Muscle of leg (tissue), 11 donors: ENCODE results near the gene KATNAL1. TPM values are rescaled to one million over a fixed set of nuclear protein-coding genes. Genes with fewer than 3 reads are reported as not detected.

Source experiments
- DNase-seq: peaks from one replicate; pipeline ENCODE4 v3.0.0; 2013
- H3K27ac ChIP-seq: one replicate; pipeline ENCODE4 v1.5.1; 2013; ENCODE audit warnings: mild to moderate bottlenecking, low read length, control low read depth
- H3K27me3 ChIP-seq: one replicate; pipeline ENCODE4 v1.6.1; 2013; ENCODE audit warnings: low read length; ENCODE audit not compliant: control insufficient read depth, insufficient read depth
- H3K36me3 ChIP-seq: one replicate; pipeline ENCODE4 v1.6.1; 2013; ENCODE audit warnings: low read length; ENCODE audit not compliant: control insufficient read depth, insufficient read depth
- H3K4me1 ChIP-seq: one replicate; pipeline ENCODE4 v1.6.1; 2013; ENCODE audit warnings: low read length; ENCODE audit not compliant: control insufficient read depth, insufficient read depth
- H3K4me3 ChIP-seq: one replicate; pipeline ENCODE4 v1.5.1; 2013; ENCODE audit warnings: low read length, control low read depth
- H3K9me3 ChIP-seq: replicated peaks from 2 replicates; pipeline ENCODE4 v1.6.1; 2013; ENCODE audit warnings: low read depth, low read length; ENCODE audit not compliant: control insufficient read depth
- WGBS: methylation state at CpG from one replicate; pipeline ENCODE4 v1.1.5; 2013; ENCODE audit warnings: missing lambda C conversion rate; ENCODE audit not compliant: insufficient coverage; 5-methylcytosine and 5-hydroxymethylcytosine counted together
- polyA plus RNA-seq, 8 donors: library from polyadenylated mRNA; unstranded; fragments of 120-200 nt; gene quantifications; one replicate each; pipeline versions ENCODE4 v1.2.1 to v1.2.3, GENCODE V29; 2013; ENCODE audit warnings: inconsistent platforms in 1 of 8, low replicate concordance in 1 of 8; ENCODE audit not compliant: insufficient read length in 8 of 8, insufficient read depth in 1 of 8
- total RNA-seq: library from RNA; stranded (reverse); fragments of 120-200 nt; gene quantifications from one replicate; pipeline ENCODE4 v1.2.4, GENCODE V29; 2013

KATNAL1 gene
- total and polyA plus RNA-seq, 9 donors, result 7.8 to 22.2 (median 11.7) TPM

DNA sequence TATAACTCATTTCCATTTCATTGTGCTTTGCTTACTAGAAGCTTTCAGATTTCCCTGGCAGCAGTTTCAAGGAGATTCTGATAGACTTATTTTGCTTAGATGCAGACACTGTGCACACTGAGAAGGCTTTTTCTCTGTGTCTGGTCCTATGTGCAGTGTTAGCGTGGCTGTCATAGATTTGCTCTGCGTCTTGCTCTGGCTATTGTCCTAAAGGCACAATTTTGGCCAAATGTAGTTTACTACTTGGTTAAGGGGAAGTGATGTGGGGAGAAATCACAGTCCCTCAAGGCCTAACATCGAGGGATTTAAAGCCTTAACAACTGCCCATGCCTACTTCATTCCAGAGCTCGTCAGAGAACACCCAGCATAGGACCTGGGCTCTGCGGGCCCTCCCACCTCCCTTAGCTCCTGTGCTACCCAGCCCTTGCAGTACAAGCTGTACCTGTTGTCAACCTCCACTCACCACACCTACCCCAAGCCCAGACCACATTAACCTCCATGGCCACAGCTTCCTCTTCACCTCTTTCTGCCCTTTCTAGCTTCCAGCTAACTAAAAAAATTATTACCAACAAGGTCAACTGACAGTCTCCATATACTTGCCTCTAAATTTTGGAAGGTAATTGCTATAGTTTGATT lies 38.9 kb upstream of the KATNAL1 start:
- peaks cover 11% of the 10 kb centered on the region for H3K4me1 ChIP-seq
- H3K27ac ChIP-seq, result no peak overlapping the region
- H3K36me3 ChIP-seq, result no peaks in the 10 kb centered on the region
- no peaks in the 10 kb centered on the region for H3K9me3 ChIP-seq
- WGBS, result 81% methylated on average over 3 of the region's 5 CpGs
- H3K27me3 ChIP-seq, result no peaks in the 10 kb centered on the region
- no peak overlapping the region for H3K4me3 ChIP-seq
- no peak for DNase-seq

DNA sequence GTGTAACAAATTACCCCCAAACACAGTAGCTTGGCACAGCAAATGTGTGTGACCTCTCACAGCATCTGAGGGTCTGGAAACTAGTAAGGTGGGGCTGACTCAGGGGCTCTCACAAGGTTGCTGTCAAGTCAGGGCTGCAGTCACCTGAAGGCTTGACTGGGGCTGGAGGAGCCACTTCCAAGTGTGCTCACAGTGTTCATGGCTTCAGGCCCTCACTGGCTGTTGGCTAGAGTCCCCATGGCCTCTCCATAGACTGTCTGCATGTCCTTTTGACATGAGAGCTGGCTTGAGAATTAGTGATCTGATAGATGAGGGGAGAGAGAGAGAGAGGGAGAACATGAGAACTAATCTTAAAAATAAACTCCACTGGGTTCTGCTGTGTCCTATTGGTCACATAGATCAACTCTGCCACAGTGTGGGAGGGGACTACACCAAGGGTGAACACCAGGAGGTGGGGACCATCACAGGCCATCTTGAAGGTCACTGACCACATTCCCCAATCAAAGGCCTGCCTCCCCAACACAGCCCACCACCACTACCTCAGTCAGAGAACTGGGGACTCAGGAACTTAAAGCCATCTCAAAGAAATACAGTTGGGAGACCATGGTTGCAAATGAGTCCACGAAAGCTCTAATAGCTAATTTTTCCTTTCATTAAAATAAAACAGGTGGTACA lies 38.2 kb upstream of the KATNAL1 start:
- H3K36me3 ChIP-seq, result no peaks in the 10 kb centered on the region
- no peak overlapping the region for H3K4me3 ChIP-seq
- DNase-seq, result no peak
- peaks cover 15% of the 10 kb centered on the region for H3K4me1 ChIP-seq
- no peaks in the 10 kb centered on the region for H3K9me3 ChIP-seq
- WGBS, result no CpG with 5 or more reads among the region's 1 CpG
- H3K27me3 ChIP-seq, result no peaks in the 10 kb centered on the region
- no peak overlapping the region for H3K27ac ChIP-seq

DNA sequence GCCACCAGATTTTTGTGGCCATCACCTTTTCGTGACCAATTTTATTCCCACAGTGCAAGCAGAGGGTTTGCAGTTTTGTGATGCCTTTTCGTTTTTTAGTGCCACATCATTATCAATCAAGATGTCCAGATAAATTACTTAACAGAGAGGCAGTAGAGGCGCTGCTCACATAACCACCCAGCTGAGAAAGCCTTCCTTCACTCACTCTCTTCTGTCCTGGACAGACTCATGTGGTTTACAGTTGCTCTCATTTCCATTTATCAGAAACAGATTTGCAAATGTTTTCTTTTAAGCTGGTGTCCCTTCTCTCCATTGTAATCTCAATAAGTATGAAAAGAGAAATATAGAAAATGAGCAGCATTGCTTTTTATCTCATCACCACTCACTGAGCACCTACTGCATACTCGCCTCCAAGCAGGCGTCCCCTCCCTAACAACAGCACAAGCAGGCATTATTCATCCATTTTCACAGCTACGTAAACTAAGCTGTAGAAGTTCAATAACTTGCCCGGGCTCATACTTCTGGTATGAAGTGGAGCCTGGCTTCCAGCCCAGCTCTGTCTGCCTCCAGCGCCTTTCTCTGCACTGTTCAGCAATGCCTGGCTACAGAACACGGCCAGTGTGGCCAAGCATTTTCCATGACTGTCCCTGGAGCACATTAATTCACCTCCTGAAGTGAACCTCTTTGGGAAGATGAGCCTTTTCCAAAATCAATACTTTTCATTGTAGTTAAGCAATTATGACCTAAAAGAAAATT lies 34.6 kb upstream of the KATNAL1 start:
- WGBS, result 16% methylated on average over 7 of the region's 9 CpGs
- Histone ChIP-seq H3K4me3 (no peak overlapping the region), H3K27ac (peak overlapping the region; percentile 84)

DNA sequence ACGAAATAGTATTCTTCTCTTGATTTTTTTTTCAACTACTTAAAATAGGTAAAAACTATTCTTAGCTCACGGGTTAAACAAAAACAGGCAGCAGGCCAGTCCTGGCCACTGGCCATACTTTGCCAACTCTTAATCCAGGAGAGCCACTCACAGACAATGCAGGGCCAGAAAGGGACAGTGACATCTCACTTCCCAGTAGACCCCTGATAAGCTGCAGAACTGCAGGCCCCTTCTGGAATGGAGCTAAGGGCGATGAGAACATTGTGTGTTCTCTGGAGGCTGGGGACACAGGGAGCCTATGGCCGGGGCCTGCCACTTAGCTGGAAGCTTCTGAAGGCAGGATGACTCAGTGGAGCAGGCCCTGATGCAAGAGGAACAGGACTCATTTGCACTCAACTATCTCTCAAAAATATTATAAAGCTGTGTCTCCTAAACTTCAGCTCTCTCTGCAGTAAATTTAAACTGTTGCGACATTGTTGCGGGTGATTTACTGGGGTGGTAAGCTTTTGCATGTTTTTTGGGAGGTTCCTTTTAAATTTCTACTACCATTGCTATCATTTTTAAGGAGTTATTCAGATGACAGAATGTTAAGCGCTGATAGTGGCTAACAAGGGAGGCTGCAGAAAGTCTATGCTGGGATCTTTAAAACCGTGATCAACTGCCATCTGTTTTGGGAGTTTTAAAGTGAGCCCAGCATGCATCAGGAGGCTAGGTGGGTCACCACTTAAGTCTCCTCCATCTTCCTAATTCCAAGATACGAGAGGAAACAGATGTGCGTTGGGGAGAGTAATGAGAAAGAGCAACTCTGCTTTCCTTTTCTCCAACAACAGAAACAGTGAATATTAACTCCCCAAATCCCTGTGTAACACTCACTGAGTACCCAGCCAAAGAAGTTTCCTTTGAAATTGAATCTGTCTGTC lies 33.2 kb upstream of the KATNAL1 start:
- Histone ChIP-seq H3K4me1 (peaks cover 27% of the 10 kb centered on the region), H3K27me3 (no peaks in the 10 kb centered on the region), H3K9me3 (no peaks in the 10 kb centered on the region), H3K36me3 (no peaks in the 10 kb centered on the region), H3K4me3 (no peak overlapping the region), H3K27ac (peak overlapping the region; percentile 84)
- DNase-seq, result peak; percentile 93
- WGBS, result no CpG with 5 or more reads among the region's 10 CpGs

More for the DNA sequence above, 34.6 kb upstream of the KATNAL1 start:
- H3K36me3 ChIP-seq, result no peaks in the 10 kb centered on the region
- H3K9me3 ChIP-seq, result no peaks in the 10 kb centered on the region
- peak; percentile 97 for DNase-seq
- H3K4me1 ChIP-seq, result peaks cover 27% of the 10 kb centered on the region
- H3K27me3 ChIP-seq, result no peaks in the 10 kb centered on the region

DNA sequence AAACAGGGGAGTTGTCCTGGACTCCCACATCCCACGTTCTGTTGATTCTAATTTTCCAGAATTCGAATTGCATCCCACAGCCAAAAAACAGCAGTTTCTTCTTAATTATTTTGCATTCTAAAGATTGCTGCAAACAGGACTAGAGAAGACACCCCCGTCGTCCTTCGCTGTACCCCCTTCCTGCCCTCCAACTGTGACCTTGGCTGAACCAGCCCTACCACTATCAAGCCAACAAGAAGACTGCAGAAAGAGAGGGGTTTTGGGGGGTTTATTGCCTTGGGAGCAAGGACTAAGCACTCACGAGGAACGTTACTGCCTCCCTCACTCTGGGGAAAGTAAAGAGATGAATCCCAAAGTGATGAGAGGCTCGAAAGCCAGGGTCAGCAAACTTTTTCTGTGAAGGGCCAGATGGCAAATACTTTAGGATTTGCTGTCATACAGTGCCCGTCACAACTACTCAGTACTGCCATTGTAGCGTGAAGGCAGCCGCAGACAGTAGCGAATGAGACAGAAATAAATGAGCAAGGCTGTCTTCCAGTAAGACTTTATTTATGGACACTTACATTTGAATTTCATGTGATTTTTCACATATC lies 32.5 kb upstream of the KATNAL1 start:
- H3K9me3 ChIP-seq, result no peaks in the 10 kb centered on the region
- H3K27ac ChIP-seq, result peak overlapping the region; percentile 84
- H3K4me1 ChIP-seq, result peaks cover 27% of the 10 kb centered on the region
- no peak overlapping the region for H3K4me3 ChIP-seq
- no peaks in the 10 kb centered on the region for H3K27me3 ChIP-seq
- DNase-seq, result peak; percentile 43
- WGBS, result 55% methylated on average over 3 of the region's 12 CpGs
- no peaks in the 10 kb centered on the region for H3K36me3 ChIP-seq

DNA sequence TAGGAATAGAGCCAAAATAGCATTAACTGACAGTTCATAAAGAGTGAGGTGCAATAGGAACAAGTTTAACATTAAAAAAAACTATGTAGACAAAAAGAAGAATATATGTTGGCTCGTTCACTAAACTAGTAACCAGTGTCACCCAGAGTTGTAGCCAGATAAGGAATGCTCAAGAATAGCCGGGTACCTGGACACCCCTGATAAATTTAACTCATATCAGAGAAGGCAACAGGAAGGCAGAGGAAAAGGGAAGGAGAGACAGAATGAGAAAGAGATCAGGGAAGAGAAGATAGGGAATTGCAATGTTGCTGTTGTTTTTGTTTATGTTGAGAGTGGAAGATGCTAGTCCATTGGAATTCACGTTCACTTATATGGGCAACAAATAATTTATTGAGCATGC lies 31.6 kb upstream of the KATNAL1 start:
- DNase-seq, result no peak
- no peak overlapping the region for H3K4me3 ChIP-seq
- no peaks in the 10 kb centered on the region for H3K36me3 ChIP-seq
- no peaks in the 10 kb centered on the region for H3K27me3 ChIP-seq
- peaks cover 27% of the 10 kb centered on the region for H3K4me1 ChIP-seq
- no peak overlapping the region for H3K27ac ChIP-seq
- WGBS, result 86% methylated on average over 1 of the region's 3 CpGs
- no peaks in the 10 kb centered on the region for H3K9me3 ChIP-seq

DNA sequence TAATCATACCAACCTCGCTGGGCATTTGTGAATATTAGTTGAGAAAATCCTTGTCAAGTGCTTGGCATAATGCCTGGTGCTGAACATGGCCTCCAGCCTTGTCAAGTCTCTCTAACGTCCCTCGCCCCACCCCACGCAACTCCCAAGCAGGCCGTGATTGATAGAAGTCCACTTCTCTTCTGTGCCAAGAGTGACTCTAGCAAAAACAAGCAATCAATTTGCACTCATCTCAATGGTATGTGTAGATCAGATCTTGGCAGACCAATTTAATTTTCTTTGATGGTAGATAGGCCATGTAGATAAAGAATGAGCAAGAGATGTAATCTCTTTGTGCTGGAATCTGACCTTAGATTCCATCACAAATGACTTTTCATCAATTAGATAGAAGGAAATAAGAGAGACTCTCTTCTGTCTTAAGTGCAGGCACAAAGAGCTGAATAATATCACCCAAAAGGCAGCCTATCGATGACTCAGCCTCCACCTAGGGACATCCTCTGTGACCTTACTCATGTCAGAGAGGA lies 31.0 kb upstream of the KATNAL1 start:
- peak; percentile 21 for DNase-seq
- H3K9me3 ChIP-seq, result no peaks in the 10 kb centered on the region
- H3K27me3 ChIP-seq, result no peaks in the 10 kb centered on the region
- WGBS, result 84% methylated on average over 2 of the region's 6 CpGs
- H3K36me3 ChIP-seq, result no peaks in the 10 kb centered on the region
- H3K4me3 ChIP-seq, result no peak overlapping the region
- peaks cover 27% of the 10 kb centered on the region for H3K4me1 ChIP-seq
- H3K27ac ChIP-seq, result no peak overlapping the region

DNA sequence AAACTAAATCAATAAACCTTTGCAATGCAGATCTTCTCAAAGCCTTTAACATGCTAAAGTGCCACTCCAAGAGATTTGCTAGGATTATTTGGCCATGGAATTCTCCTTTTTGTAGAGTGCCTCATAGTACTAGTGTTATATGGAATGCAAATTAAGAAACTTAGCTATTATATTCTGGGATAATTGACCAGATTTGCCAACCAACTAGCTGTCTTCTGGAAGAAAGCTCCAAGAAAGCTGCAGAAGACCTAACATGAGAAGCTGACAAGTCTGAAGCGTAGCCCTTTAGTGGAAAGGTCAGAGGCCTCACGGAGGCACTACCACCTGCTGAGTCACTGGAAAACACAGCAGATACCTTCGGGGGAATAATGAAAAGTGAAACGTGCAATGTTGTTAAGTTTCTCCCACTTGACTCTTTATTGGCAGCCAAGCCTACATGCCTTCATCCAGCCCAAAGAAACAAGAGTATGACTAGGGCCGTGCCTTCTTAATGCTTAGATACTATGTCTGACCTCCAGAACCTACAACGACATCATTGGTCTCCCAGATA lies 29.8 kb upstream of the KATNAL1 start:
- Histone ChIP-seq H3K27ac (no peak overlapping the region), H3K4me1 (peaks cover 23% of the 10 kb centered on the region), H3K9me3 (no peaks in the 10 kb centered on the region), H3K27me3 (no peaks in the 10 kb centered on the region), H3K36me3 (no peaks in the 10 kb centered on the region), H3K4me3 (no peak overlapping the region)
- 74% methylated on average over 3 of the region's 6 CpGs for WGBS
- DNase-seq, result no peak

DNA sequence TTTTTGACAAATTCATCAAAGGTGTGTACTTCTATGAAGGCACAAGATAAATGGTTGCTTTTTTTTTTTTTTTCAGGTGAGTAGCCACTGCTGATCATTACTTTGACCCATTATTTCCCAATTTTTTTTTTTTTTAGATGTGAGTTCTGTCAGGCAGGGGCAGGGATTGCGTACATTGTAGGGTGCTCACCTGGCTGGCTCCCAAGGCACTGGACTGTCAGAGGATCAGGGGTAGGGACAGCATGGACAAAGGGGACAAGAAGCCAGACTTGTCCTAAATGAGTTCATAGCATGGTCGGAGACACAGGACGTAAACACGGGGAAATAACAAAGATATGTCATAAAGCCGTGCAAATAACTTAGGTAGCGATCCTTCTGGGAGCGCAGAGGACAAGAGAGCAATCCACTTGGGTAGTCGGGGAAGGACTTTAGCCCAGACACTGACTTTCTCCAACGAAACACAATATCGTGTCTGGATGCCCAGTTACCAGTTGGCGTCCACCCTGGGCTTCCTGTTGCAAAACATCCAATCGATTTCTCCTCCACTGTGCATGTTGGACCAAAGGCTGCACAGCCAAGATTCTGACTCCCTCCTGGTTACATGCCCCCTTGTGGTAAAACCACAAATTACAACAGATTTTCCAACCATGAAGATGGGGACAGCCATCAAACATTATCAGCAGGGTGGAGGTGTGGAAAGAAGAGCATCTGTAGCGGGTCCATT lies 27.5 kb upstream of the KATNAL1 start:
- Histone ChIP-seq H3K27me3 (no peaks in the 10 kb centered on the region), H3K4me1 (peaks cover 5% of the 10 kb centered on the region), H3K4me3 (no peak overlapping the region), H3K9me3 (no peaks in the 10 kb centered on the region), H3K36me3 (no peaks in the 10 kb centered on the region), H3K27ac (no peak overlapping the region)
- no peak for DNase-seq
- 82% methylated on average over 12 of the region's 13 CpGs for WGBS
